HG03571 (cell line): ENCODE results near the gene ZNF593.

Source experiments
- ATAC-seq: cut with Tn5 transposase; IDR thresholded peaks from one replicate; pipeline ENCODE4 v1.9.1; 2021; ENCODE audit not compliant: unreplicated experiment

ZNF593 gene

DNA sequence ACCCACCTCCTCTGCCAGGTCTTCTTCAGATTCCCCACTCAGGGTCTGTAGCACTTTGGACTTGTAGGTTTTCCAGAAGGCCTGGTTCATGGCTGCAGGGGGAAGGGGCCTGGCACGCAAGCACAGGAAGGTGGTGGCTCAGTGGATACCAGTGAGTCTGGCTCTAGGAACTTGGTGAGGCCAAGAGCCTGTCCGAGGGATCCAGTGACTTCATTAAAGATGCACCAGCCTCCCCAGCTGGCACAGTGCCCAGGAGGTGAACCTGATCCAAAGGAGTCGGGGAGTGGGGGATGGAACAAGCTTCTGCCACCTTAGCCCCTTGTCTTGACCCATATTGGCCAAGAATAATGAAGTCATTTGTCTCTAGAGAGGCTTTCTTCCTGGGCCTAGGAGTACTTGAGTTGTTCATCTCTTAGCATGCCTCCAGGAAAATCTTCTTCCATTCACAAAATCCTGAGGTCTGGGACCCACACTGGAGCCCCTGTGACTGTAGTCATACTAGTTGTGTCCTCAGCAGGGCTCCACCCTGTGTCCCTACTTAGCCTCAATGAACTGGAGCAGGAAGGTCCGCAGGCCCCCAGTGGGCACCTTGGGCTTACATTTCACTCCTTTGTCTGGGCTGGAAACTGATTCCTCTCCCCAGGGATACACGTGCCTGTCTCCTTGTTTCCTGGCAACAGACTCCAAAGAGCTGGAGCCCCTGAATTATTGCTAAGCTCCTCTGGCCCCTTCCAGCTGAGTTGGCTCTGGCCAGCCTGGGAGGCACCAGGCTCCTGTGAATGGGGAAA is 1.1 kb upstream of the ZNF593 start, which contains the start of gene C1orf232:
Gene C1orf232, minus strand, starts transcription at position 554 of the 788 bp plus-strand sequence. Its CDS starts 464 bp downstream, at position 90.
- no peak for ATAC-seq

DNA sequence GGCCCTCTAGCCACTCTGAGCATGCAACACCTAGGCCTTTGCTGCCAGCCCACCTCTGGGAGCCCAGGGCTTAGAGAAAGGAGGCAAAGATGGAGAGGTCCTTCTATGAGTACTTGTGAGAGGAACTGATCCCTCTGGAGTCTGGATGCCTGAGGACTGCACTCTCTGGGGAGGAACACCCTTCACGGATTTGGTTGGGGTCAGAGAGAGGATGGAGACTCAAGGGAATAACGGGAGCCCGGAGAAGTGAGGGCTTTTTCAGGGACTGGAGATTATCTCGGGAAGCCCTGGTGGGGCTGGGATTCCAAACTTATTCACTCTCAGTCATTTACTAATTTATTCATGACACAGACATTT is 532 bp upstream of the ZNF593 start:
- no peak for ATAC-seq

DNA sequence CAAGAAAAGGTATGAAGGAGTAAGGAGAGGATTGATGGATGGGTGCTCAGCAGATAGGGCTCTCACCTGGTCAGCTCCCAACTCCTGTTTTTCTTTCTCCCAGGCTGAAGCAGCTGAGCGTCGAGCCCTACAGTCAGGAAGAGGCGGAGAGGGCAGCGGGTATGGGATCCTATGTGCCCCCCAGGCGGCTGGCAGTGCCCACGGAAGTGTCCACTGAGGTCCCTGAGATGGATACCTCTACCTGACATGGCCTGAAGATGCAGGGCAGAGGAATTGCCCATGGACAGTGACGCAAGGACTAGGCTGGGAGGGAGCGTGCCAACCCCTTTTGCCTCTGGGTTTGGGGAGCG is 739 bp downstream of the ZNF593 start:
- no peak for ATAC-seq

DNA sequence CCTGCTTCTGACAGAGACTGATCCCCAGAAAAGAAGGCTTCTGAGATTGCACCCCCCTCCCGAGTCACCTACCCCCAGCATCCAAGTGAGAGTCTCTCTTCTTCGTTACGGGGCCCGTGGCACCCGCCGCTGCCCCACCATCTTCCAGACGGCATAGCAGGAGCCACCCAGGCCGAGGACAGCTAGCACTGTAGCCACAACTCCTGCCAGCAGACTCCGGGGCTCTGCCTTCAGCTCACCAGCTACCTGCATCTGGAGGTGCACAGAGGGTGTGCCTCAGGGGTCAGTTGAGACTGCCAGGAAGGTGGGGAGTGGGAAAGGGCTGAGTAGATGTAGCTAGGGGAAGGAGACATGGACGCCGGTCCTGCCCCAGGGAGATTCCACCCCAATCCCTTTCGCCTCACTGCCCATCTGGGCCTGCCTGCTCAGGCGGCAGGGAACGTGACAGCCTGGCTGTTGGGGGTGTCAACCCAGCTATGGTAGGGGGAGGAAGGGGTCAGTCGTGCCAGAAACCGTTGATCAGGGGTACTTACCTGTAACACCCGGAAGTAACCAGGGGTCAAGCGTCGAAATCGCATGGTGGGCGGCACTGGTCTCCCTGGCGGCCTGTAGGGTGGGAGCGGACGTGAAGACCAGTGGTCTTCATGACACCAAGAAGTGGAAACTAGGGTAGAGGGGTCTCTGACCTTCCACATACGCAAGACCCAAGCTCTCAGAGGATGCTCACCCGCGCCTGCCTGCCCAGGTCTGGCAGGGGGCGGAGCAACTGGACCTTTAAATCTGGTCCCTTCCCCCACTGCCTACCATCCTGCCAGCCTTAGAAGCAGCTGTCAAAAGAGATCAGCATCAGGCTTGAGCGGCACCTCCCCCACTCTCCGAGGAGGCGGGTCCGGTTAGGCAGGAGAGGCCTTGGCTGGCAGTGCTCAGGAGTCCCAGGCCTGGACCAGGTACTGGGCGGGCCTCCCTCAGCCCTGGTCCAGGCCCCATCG is 1.7 kb downstream of the ZNF593 start, which contains the start of gene ZNF593OS:
Gene ZNF593OS, minus strand, starts transcription at position 749 of the 989 bp plus-strand sequence. Its CDS starts 171 bp downstream, at position 578.
- ATAC-seq = no peak

GRCh38 chr1:26175346-26175745 is 5.6 kb downstream of the ZNF593 start:
- no peak for ATAC-seq

DNA sequence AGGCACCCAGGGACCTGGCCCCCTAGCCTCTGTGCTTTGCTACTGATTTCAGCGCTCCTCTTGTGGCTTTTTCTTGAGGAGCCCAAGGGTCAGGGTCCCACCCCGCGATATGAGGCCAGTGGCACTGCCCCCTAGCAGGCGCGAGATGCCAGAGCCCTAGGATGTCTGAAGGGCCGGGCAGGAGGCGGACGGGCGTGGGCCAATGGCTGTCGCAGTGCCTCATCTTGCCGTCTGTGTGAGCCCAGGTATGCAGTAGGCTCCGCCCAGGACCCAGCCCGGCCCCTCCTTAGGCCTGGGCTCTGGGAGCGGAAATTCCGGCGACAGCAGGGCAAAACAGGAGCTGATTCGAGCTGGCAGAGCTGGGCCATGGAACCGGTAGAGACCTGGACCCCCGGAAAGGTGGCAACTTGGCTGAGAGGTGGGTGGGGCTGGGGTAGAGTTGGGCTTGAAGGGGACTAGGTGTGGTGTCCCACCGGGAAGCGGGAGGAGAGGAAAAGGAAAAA is 7.5 kb downstream of the ZNF593 start, which contains the start of gene CNKSR1:
Gene CNKSR1, plus strand, starts transcription at position 310 of the 503 bp plus-strand sequence. Its CDS starts 57 bp downstream, at position 367.
- no peak for ATAC-seq

- ATAC-seq = no peak
These were observed 10.3 kb downstream of the ZNF593 start for GRCh38 chr1:26180010-26180506.

DNA sequence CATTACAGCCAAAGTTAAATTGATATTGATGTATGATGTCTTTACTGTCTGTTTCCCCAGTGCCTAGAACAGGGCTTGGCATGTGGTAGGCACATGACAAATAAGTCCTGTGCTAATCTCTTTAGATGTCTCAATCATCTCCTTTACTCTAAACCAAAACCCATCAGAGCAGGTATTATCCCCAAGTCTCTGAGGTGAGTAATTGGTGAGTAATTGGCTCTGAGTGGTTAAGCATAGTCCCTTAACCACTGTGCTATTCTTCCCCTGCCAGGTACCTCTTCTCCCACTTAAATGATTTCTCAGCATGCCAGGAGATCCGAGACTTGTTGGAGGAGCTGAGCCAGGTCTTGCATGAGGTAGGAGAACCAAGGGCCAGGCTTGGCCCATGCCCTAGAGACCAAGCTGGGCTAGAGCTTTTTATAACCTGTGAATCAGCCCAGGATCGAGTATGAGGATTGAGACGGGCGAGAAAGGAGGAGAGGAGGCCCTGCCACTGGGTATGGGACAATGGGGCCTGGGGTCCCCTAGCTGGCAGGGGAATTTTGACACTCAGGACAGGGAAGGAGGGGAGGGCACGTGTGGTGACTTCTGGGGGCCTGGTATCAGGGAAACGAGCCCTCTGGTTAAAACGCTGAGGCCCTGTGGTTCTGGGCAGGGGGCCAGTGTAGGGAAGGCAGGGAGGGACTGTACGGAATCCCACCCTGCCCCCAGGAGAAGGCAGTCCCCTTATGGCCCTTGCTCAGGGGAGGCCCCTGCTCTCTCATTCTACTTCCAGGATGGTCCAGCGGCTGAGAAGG is 12.1 kb downstream of the ZNF593 start:
- ATAC-seq = no peak

DNA sequence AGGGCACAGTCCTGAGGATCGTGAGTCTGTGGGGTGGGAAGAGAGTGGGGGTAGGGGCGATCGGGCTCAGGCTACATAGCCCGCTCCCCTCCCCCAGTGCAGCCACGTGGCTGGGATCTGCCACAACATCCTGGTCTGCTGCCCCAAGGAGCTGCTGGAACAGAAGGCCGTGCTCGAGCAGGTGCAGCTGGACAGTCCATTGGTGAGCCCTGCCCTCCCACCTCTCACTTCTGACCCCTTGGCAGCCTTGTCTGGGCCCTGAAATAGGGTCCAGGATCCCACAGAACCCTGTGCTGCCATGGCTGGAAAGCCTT is 12.6 kb downstream of the ZNF593 start:
- ATAC-seq = no peak

DNA sequence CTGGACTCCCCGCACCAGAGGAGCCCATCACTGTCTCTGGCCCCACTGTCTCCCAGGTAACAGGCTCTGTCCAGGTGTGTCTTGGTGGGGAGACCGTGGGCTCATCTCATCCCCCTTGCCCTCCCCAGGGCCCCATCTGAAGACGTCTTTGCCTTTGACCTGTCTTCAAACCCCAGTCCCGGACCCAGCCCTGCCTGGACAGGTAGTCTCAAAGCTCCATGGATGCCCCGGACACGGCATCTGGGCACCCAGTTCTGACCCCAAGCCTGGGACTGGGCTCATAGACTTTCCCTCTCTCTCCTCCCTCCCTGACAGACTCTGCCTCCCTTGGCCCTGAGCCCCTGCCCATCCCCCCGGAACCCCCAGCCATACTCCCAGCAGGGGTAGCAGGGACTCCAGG is 14.4 kb downstream of the ZNF593 start:
- ATAC-seq = no peak

DNA sequence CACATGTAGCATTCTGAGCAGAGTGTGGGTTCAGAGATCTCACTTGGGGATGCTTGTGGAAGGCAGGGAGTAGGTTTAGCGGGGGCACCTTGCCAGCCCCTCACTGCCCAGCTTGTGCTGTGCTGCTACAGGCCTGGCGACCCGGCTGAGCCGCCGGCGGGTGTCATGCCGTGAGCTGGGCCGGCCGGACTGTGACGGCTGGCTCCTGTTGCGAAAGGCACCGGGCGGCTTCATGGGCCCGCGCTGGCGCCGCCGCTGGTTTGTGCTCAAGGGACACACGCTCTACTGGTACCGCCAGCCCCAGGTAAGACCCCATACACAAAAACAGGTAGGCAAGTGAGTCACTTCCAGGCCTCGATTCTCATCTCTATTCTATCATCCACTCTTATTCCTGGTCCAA is 15.2 kb downstream of the ZNF593 start:
- ATAC-seq = no peak

GRCh38 chr1:26187882-26188281 is 18.2 kb downstream of the ZNF593 start:
- ATAC-seq = no peak

DNA sequence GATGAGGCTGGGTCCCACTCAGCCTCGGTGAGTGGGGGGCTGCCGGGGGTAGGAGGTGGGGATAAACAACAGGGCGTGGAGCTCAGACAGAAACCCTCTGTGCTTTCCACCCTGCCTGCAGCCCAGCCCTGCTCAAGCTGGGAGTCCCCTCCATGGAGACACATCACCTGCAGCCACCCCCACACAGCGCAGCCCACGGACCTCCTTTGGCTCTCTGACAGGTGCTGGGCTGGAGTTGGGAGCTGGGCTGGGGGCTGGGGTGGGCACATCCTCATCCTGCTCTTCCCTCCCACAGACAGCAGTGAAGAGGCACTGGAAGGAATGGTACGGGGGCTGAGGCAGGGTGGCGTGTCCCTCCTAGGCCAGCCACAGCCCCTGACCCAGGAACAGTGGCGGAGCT is 18.8 kb downstream of the ZNF593 start:
- ATAC-seq = no peak

- ATAC-seq = no peak
These were observed 19.6 kb downstream of the ZNF593 start for GRCh38 chr1:26189331-26189730.

- no peak for ATAC-seq
These were observed 20.1 kb downstream of the ZNF593 start for GRCh38 chr1:26189751-26190275.

- no peak for ATAC-seq
These were observed 20.8 kb downstream of the ZNF593 start, which contains the start of gene CATSPER4 for GRCh38 chr1:26190373-26190987. TSS of gene CATSPER4 (plus strand) at chr1:26190602. CDS start at chr1:26190628, 26 bp downstream.

DNA sequence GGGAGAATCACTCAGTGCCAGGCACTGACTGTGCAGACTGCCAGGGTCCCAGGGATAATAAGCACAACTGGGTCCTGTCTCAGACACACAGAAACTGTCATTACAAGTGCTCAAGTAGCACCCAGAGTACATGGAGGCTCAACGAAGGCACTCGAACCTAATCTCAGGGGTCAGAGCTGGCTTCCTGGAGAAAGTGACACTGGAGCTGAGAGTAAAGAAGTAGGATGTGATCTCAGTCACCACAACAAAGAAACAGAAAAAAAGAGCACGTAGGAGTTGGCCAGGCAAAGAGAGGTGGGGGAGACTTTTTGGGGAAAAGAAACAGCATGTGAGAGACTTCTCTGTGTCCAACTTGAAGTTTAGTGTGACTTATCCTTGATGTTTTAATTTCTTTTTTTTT is 22.0 kb downstream of the ZNF593 start:
- ATAC-seq = no peak

- ATAC-seq = no peak
These were observed 26.1 kb downstream of the ZNF593 start for GRCh38 chr1:26195805-26196204.

GRCh38 chr1:26197301-26197700 is 27.6 kb downstream of the ZNF593 start:
- ATAC-seq = no peak

DNA sequence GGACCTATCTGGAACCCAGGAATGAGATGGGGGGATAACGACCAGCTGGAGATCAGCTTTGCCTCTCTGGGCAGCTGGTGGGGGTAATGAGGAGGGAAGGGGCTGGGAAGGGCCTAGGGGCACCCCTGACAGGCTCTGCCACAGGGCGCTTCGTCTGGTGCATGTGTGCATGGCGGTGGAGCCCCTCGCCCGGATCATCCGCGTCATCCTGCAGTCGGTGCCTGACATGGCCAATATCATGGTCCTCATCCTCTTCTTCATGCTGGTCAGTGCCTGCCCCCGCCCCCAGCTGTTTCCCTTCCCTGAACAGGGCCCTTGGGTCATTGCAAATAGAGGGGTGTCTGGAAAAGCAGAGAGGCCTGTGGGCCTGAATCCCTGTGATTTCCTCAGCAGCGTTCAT is 28.1 kb downstream of the ZNF593 start:
- ATAC-seq = no peak
